K562 (cell line): ENCODE measurements around the gene PGPEP1. TPM values are rescaled to one million over a fixed set of nuclear protein-coding genes. Genes with fewer than 3 reads are reported as not detected.

ENCODE experiments used
- ADNP ChIP-seq: fragments of 200-800 bp; sonication (Bioruptor generic); IDR thresholded peaks from 2 replicates; pipeline ENCODE4 v1.6.1; 2016; ENCODE audit warnings: missing genetic modification characterization, missing compliant biosample characterization
- CREB3 ChIP-seq: fragments of 450-650 bp; conservative IDR thresholded peaks from 2 replicates; pipeline ENCODE4 v1.6.1; 2016; ENCODE audit warnings: missing genetic modification characterization, low read depth, mild to moderate bottlenecking, missing compliant biosample characterization, moderate library complexity
- ELK3 ChIP-seq: fragments of 450-650 bp; formaldehyde crosslinking; IDR thresholded peaks from 2 replicates; pipeline ENCODE4 v1.4.0; 2020; ENCODE audit warnings: mild to moderate bottlenecking
- GATA2 ChIP-seq: sonication (generic); formaldehyde crosslinking; IDR thresholded peaks from 2 replicates; pipeline ENCODE4 v1.4.0; 2020; ENCODE audit warnings: mild to moderate bottlenecking, missing genetic modification reagents
- KDM1A ChIP-seq, 2 experiments: fragments of 450-650 bp; IDR thresholded peaks; 2 replicates each; pipeline ENCODE4 v1.6.1; 2016; ENCODE audit warnings: mild to moderate bottlenecking in 2 of 2
- MAX ChIP-seq: sonication (generic); formaldehyde crosslinking; IDR thresholded peaks from 2 replicates; pipeline ENCODE4 v1.9.0; 2022; ENCODE audit warnings: mild to moderate bottlenecking, missing genetic modification reagents
- MAZ ChIP-seq, 2 experiments: fragments of 450-650 bp in 1 of 2; sonication (generic) in 1 of 2; formaldehyde crosslinking; IDR thresholded peaks in 1 of 2; conservative IDR thresholded peaks in 1 of 2; 2 replicates each; pipeline versions ENCODE4 v1.4.0 to v1.5.0; 2020; ENCODE audit warnings: mild to moderate bottlenecking in 1 of 2, missing genetic modification reagents in 1 of 2
- MBD1 ChIP-seq: fragments of 250-450 bp; sonication (Bioruptor Pico); IDR thresholded peaks from 2 replicates; pipeline ENCODE4 v1.8.0; 2022; ENCODE audit warnings: inconsistent platforms
- MXD1 ChIP-seq: fragments of 250-450 bp; sonication (Bioruptor Pico); IDR thresholded peaks from 2 replicates; pipeline ENCODE4 v1.8.0; 2021; ENCODE audit warnings: borderline replicate concordance, mild to moderate bottlenecking, moderate library complexity; ENCODE audit not compliant: poor library complexity, severe bottlenecking
- PHF21A ChIP-seq: fragments of 450-650 bp; IDR thresholded peaks from 2 replicates; pipeline ENCODE4 v1.6.1; 2017; ENCODE audit warnings: low read depth, borderline replicate concordance
- PTRF ChIP-seq: fragments of 450-650 bp; IDR thresholded peaks from 2 replicates; pipeline ENCODE4 v1.6.1; 2016; ENCODE audit warnings: mild to moderate bottlenecking, missing genetic modification characterization, missing compliant biosample characterization
- SFPQ ChIP-seq: fragments of 200-400 bp; formaldehyde crosslinking; IDR thresholded peaks from 2 replicates; pipeline ENCODE4 v1.6.1; 2017; ENCODE audit warnings: mild to moderate bottlenecking, low read depth, low read length, moderate library complexity
- SMARCA4 ChIP-seq: fragments of 450-650 bp; IDR thresholded peaks from 2 replicates; pipeline ENCODE4 v1.6.1; 2016
- ZBTB33 ChIP-seq: sonication (generic); formaldehyde crosslinking; IDR thresholded peaks from 2 replicates; pipeline ENCODE4 v1.8.1; 2023; ENCODE audit warnings: mild to moderate bottlenecking, missing genetic modification reagents
- ZFP36 ChIP-seq: fragments of 150-350 bp; IDR thresholded peaks from 2 replicates; pipeline ENCODE4 v1.6.1; 2018; ENCODE audit warnings: low read length, low read depth; ENCODE audit not compliant: partially characterized antibody
- ZKSCAN8 ChIP-seq: fragments of 200-800 bp; sonication (Bioruptor generic); IDR thresholded peaks from 2 replicates; pipeline ENCODE4 v1.6.1; 2016; ENCODE audit warnings: missing genetic modification characterization, missing compliant biosample characterization
- ZNF444 ChIP-seq: fragments of 250-450 bp; sonication (Bioruptor Pico); IDR thresholded peaks from 2 replicates; pipeline ENCODE4 v1.4.0; 2020; ENCODE audit warnings: mild to moderate bottlenecking, moderate library complexity
- polyA plus RNA-seq, 8 experiments: library from polyadenylated mRNA; depleted of rRNA in 4 of 8; stranded (reverse) in 5 of 8; unstranded in 3 of 8; fragments of >200 nt; fragmentation: Nextera tagmentation in 2 of 8; fragmentation: Illumina TruSeq in 1 of 8; extraction: Ambion mirVana in 2 of 8; extraction: Trizol in 1 of 8; gene quantifications; 2 replicates each; pipeline versions ENCODE4 v1.2.1 to v1.2.3, GENCODE V29; 2011 to 2014; ENCODE audit warnings: inconsistent platforms in 1 of 8, missing spikeins in 1 of 8
- total RNA-seq, 7 experiments: library from RNA; depleted of rRNA in 6 of 7; stranded (reverse); fragments of >200 nt in 6 of 7; fragmentation: Illumina TruSeq in 2 of 7; extraction: Trizol in 2 of 7; gene quantifications; 2 replicates each; pipeline versions ENCODE4 v1.2.1 to v1.2.3, GENCODE V29; 2011 to 2021; ENCODE audit warnings: low replicate concordance in 1 of 7

Gene PGPEP1
- total and polyA plus RNA-seq, 9 of the 15 experiments (the other 6 are each of a cell fraction or from before 2014, with no cell fraction given) = 10.0 to 69.6 (median 33.5) TPM

GRCh38 chr19:18300930-18301717 is 39.3 kb upstream of the PGPEP1 start (continued):
- TF ChIP-seq SFPQ (no peak), CREB3 (tag) (no peak), KDM1A (IDR thresholded peaks at IDR 0.05) (peak in 1 of 2 experiments; percentile 81; a peak in 2 of 4 replicates), MAX (CRISPR knock-in tag) (no peak), ZFP36 (peak; percentile 30), ZBTB33 (CRISPR knock-in tag) (peak; percentile 69), ZNF444 (CRISPR knock-in tag) (no peak), MBD1 (no peak), GATA2 (CRISPR knock-in tag) (no peak), PTRF (tag) (no peak), ZKSCAN8 (CRISPR knock-in tag) (peak; percentile 100), ADNP (no peak), PHF21A (no peak), ELK3 (CRISPR knock-in tag) (no peak), MAZ (CRISPR knock-in tag; conservative IDR thresholded peaks at IDR 0.05 in 1 of 2, IDR thresholded peaks at IDR 0.05 in 1 of 2) (peak; percentile 29 to 51; a peak in 1 of 4 replicates), SMARCA4 (peak; percentile 67), MXD1 (no peak)
